GM18498 (cell line): ENCODE measurements around the gene GBP7.

ENCODE experiments used
- ATAC-seq: cut with Tn5 transposase; IDR thresholded peaks from one replicate; pipeline ENCODE4 v1.9.1; 2021; ENCODE audit warnings: mild to moderate bottlenecking, moderate library complexity; ENCODE audit not compliant: unreplicated experiment

The GBP7 gene

GRCh38 chr1:89121641-89122040 is 54.2 kb downstream of the GBP7 start:
- no peak for ATAC-seq

DNA sequence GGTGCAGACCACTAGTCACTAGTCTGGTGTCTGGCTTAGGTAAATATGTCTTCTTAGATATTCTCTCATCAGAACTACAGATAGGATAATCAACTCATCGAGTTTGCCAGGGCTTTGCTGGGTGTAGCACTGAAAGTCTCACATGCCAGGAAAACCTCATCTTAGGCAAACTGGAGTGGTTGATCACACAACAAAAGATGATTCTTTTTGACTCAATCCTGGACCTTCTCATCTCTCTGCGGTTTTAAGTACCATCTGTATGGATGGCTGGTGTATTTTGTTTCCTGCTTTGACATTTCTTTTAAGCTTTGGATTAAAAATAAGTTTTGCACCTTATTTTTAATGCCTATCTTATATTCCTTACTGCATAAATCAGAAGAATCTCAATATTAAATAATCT is 61.1 kb downstream of the GBP7 start:
- ATAC-seq: no peak

DNA sequence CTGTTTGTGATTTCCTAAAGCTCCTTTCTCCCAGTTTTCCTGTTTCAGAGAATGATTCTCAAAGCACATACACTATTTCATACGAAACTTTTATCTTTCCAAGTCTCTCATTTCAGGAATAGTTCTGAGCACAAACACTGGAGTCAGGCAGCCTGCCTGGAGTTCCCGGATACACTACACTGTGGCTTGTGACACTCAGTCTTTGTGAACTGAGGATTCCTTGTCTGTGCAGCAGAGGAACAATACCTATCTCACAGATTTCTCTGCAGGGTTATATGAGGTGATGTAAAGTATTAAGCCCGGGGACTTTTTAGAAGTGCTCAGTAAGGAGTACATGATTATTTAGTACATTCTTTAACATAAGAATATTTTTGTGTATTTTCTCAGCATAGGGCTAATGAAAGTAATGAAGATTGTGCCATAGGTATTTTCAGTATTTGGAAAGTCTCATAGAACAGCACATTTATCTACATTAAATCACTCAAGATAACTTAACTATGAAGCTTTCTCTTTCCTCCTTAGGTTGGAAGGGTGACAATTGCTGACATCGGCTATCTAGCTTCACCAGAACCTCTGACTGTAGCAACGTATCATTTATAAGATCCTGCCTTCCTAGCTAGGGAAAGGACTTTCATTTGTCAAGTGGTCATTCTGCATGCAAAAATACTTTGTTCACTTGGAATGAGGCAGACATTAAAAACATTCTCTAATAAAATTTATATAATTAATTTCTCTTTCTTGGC is 62.8 kb downstream of the GBP7 start:
- ATAC-seq: no peak

DNA sequence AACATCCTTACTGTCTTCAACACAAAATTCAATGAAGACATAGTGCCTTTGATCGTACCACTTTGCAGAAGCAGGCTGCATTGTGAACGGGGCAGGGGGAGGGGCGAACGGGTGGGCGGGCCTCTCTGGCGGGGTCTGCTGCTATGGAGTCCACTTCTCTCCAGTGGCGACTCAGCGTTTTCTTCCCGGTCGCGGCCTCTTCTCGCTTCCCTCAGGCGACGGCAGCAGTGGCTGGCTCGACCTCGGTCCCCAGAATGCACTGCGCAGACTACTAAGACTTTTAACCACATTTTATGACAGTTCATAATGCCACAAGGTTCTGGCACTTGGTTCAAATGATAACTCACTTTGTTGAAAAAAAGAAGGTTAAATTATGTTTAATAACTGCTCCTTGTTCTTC is 71.1 kb downstream of the GBP7 start:
- no peak for ATAC-seq

DNA sequence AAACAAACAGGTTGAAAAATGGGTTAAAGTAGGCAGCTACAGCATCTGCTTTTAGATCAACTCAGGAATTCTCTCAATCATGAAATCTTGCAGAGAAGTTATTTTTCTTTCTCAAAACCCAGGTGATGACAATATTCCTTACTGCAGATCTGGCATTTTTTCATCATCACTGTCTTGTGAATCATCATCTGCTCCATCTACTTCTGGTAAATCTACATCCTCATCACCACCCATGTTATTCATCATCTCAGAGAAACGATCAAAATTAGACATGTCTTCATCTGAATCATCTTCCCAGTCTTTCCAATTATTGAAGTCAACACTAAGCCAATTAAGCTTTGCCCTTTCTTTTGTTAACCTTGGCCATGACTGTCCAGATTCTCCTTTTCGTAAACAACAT is 71.7 kb downstream of the GBP7 start:
- ATAC-seq: no peak

DNA sequence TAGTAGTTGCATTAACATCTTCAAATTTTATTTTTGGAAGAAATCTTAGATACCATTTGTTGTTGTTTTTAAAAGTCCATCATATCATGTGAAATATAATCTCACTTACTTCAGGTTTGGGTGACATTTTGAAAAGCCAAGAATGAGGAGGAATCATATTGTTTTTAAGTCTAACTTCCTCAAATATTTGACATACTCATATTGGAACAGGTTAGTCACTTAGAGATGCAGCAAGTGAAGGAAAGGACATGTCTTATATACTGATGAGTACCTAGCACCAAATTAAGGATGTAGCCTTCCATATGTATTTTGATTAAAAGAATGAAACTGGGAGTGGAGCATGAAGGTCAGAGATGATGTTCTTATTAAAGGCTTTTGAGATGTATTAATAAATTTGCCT is 73.8 kb downstream of the GBP7 start:
- no peak for ATAC-seq

- no peak for ATAC-seq
Measured at GRCh38 chr1:89100412-89100811, 75.4 kb downstream of the GBP7 start.

GRCh38 chr1:89098857-89099256 is 76.9 kb downstream of the GBP7 start:
- no peak for ATAC-seq

DNA sequence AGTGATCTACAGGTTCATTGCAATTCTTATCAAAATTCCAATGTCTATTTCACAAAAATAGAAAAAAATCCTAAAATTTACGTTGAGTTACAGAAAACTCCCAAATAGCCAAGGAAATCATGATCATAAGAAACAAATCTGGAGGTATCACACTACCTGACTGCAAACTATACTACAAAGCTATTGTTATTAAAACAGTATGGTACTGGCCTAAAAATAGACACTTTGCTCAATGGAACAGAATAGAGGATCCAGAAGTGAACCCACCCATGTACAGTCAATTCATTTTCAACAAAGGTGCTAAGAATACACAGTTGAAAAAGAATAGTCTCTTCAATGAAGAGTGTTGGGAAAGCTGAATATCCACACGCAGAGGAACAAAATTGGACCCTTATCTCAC is 80.1 kb downstream of the GBP7 start:
- ATAC-seq: no peak

DNA sequence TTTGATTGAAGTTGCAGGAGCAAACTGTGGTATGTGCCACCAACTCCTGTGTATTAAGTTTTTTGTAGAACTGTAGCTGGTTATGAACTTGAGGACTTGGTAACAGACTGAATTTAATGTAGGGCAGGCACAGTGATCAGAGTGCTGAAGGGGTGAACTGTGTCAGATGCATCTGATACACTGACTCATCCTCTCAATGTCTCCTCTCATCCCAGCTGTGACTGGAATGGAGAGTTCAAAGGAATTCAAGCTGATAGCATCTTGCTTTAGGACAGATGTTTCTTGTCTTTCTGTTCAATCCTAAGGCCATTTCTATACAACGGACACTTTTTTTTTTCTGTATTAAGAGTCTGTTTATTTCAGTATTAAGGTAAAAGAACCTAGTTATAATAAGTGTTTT is 85.8 kb downstream of the GBP7 start:
- no peak for ATAC-seq

GRCh38 chr1:89088572-89088971 is 87.2 kb downstream of the GBP7 start:
- ATAC-seq: no peak

GRCh38 chr1:89087241-89087640 is 88.6 kb downstream of the GBP7 start:
- ATAC-seq: no peak

DNA sequence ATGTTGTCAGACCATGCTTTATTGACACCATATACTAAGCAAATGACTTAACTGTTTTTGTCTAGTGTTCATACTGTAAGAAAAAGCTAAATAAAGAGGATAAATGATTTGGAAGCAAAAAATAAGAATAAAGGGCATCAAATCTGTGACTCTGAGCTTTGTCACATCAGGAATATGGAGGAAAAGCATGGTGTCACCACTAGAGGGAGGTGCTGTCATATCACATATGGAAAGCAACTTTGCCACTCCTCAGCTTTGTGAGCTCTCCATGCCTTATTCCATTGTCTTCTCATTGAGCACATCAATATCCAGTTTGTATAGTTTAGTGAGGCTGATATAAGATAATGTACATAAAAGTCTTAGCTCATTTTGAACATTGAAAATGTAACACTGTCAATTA is 90.0 kb downstream of the GBP7 start:
- no peak for ATAC-seq
